ENCODE data around the gene VPS45.
"Not testable (repeated sequence)": the region's sequence is repeated elsewhere in the genome, so short reads cannot be mapped to it uniquely, and the experiment has no call there.

The VPS45 gene

DNA sequence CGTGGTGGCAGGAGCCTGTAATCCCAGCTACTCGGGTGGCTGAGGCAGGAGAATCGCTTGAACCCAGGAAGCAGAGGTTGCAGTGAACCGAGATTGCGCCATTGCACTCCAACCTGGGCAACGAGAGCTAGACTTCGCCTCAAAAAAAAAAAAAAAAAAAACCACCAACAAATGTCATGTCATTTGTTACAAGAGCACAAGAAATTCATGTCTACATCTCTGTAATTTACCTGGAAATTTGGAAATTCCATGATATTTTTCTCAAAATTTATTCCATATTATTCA is 16.5 kb upstream of the VPS45 start:
- Histone ChIP-seq H3K4me1 (no peaks in the 10 kb centered on the region), H3K27me3 (ENCODE audit: control insufficient read depth, insufficient read depth, low read length) (no peaks in the 10 kb centered on the region), H3K9me3 (ENCODE audit: control insufficient read depth, low read length) (no peaks in the 10 kb centered on the region), H3K79me2 (no peaks in the 10 kb centered on the region), H2AFZ (no peak overlapping the region), H3K4me2 (ENCODE audit: low read length) (no peak overlapping the region), H3K9ac (no peak overlapping the region), H3K36me3 (ENCODE audit: control insufficient read depth, insufficient read depth, low read length) (no peaks in the 10 kb centered on the region), H3K27ac (no peak overlapping the region), H3K4me3 (ENCODE audit: low read depth, low read length) (no peak overlapping the region)
- TF ChIP-seq, protein P1, sequence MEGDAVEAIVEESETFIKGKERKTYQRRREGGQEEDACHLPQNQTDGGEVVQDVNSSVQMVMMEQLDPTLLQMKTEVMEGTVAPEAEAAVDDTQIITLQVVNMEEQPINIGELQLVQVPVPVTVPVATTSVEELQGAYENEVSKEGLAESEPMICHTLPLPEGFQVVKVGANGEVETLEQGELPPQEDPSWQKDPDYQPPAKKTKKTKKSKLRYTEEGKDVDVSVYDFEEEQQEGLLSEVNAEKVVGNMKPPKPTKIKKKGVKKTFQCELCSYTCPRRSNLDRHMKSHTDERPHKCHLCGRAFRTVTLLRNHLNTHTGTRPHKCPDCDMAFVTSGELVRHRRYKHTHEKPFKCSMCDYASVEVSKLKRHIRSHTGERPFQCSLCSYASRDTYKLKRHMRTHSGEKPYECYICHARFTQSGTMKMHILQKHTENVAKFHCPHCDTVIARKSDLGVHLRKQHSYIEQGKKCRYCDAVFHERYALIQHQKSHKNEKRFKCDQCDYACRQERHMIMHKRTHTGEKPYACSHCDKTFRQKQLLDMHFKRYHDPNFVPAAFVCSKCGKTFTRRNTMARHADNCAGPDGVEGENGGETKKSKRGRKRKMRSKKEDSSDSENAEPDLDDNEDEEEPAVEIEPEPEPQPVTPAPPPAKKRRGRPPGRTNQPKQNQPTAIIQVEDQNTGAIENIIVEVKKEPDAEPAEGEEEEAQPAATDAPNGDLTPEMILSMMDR (IDR thresholded peaks at IDR 0.05) = no peak

DNA sequence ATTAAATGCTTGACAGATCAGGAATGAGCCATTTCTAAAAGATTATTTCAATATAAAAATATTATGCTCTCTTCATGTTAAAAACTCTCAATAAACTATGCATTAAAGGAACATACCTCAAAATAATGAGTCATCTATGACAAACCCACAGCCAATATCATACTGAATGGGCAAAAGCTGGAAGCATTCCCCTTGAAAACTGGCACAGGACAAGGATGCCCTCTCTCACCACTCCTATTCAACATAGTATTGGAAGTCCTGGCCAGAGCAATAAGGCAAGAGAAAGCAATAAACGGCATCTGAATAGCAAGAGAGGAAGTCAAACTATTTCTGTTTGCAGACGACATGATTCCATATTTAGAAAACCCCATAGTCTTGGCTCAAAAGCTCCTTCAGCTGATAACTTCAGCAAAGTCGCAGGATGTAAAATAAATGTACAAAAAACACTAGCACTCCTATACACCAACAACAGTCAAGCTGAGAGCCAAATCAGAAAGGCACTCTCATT is 15.6 kb upstream of the VPS45 start:
- H2AFZ ChIP-seq, H3K4me1 ChIP-seq: not testable (repeated sequence)

DNA sequence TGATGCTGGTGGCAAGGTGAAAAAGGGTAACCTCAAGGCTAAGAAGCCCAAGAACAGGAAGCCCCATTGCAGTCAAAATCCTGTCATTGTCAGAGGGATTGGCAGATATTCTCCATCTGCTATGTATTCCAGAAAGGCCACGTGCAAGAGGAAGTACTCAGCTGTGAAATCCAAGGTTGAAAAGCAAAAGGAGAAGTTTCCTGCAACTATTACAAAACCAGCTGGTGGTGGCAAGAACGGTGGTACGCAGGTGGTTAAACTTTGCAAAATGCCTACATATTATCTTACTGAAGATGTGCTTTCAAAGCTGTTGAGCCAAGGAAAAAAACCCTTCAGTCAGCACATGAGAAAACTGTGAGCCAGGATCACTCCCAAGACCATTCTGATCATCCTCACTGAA is 13.7 kb upstream of the VPS45 start:
- no peaks in the 10 kb centered on the region for H3K4me1 ChIP-seq
- H3K79me2 ChIP-seq = no peaks in the 10 kb centered on the region
- TF ChIP-seq, protein P1 (IDR thresholded peaks at IDR 0.05) = no peak
- H3K9me3 ChIP-seq (ENCODE audit: control insufficient read depth, low read length) = no peaks in the 10 kb centered on the region
- no peak overlapping the region for H3K9ac ChIP-seq
- no peak overlapping the region for H3K27ac ChIP-seq
- H3K4me2 ChIP-seq (ENCODE audit: low read length) = no peak overlapping the region
- no peaks in the 10 kb centered on the region for H3K36me3 ChIP-seq (ENCODE audit: control insufficient read depth, insufficient read depth, low read length)
- no peak overlapping the region for H2AFZ ChIP-seq
- H3K27me3 ChIP-seq (ENCODE audit: control insufficient read depth, insufficient read depth, low read length) = no peaks in the 10 kb centered on the region
- H3K4me3 ChIP-seq (ENCODE audit: low read depth, low read length) = no peak overlapping the region

More for the DNA sequence above, 15.6 kb upstream of the VPS45 start:
- H3K27me3 ChIP-seq (ENCODE audit: control insufficient read depth, insufficient read depth, low read length); H3K9ac ChIP-seq; H3K9me3 ChIP-seq (ENCODE audit: control insufficient read depth, low read length); H3K36me3 ChIP-seq (ENCODE audit: control insufficient read depth, insufficient read depth, low read length); H3K79me2 ChIP-seq; H3K27ac ChIP-seq; H3K4me3 ChIP-seq (ENCODE audit: low read depth, low read length); H3K4me2 ChIP-seq (ENCODE audit: low read length): not testable (repeated sequence)

DNA sequence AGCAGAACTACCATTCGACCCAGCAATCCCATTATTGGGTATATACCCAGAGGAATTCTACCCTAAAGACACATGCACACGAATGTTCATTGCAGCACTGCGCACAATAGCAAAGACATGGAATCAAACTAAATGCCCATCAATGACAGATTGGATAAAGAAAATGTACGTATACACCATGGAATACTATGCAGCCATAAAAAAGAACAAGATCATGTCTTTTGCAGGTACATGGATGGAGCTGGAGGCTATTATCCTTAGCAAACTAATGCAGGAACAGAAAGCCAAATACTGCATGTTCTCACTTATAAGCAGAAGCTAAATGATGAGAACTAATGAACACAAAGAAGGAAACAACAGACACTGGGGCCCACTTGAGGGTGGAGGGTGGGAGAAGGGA is 12.1 kb upstream of the VPS45 start:
- H3K27ac ChIP-seq; H3K4me1 ChIP-seq; H3K27me3 ChIP-seq (ENCODE audit: control insufficient read depth, insufficient read depth, low read length); H3K79me2 ChIP-seq; H3K4me2 ChIP-seq (ENCODE audit: low read length); H2AFZ ChIP-seq; H3K9me3 ChIP-seq (ENCODE audit: control insufficient read depth, low read length); H3K4me3 ChIP-seq (ENCODE audit: low read depth, low read length); H3K36me3 ChIP-seq (ENCODE audit: control insufficient read depth, insufficient read depth, low read length); H3K9ac ChIP-seq: not testable (repeated sequence)

DNA sequence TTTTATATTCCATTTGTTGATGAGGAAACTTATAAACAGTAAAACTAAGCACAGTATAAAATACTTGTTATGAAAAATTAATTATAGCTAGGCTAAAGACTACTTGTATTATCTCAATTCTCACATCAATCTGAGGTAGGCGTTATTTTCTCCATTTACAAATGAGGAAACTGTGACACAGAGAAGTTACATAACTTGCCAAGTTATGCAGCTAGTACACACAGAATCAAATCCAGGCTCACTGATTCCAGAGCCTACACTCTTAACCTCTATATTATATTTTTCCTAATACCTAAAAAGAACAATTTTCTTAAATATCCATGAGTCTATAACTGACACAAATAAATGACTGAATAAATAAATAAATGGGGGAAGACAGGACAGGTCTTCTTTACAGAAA is 11.2 kb upstream of the VPS45 start:
- Histone ChIP-seq H2AFZ (no peak overlapping the region), H3K4me2 (ENCODE audit: low read length) (no peak overlapping the region), H3K9me3 (ENCODE audit: control insufficient read depth, low read length) (no peaks in the 10 kb centered on the region), H3K27ac (no peak overlapping the region), H3K4me1 (no peaks in the 10 kb centered on the region), H3K36me3 (ENCODE audit: control insufficient read depth, insufficient read depth, low read length) (no peaks in the 10 kb centered on the region), H3K9ac (no peak overlapping the region), H3K27me3 (ENCODE audit: control insufficient read depth, insufficient read depth, low read length) (no peaks in the 10 kb centered on the region), H3K4me3 (ENCODE audit: low read depth, low read length) (no peak overlapping the region), H3K79me2 (no peaks in the 10 kb centered on the region)
- TF ChIP-seq, protein P1 (IDR thresholded peaks at IDR 0.05) = no peak

DNA sequence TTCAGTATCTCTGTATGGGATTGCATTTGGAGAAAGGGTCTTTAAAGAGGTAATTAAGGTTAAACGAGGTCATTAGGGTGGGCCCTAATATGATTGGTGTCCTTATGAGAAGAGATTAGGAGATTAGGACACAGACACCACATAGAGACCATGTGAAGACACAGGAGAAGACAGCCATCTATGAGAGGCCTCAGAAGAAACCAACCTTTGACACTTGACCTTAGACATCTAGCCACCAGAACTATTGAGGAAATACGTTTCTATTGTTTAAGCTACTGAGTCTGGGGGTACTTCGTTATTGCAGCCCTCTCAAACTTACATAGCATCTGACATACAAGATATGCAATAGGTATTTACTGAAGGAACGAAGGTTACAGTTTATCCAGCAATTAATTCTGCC is 7.3 kb upstream of the VPS45 start:
- Histone ChIP-seq H3K4me1 (no peaks in the 10 kb centered on the region), H3K27me3 (ENCODE audit: control insufficient read depth, insufficient read depth, low read length) (no peaks in the 10 kb centered on the region), H2AFZ (no peak overlapping the region)

More for the DNA sequence above, 7.3 kb upstream of the VPS45 start:
- Histone ChIP-seq H3K79me2 (no peaks in the 10 kb centered on the region), H3K36me3 (ENCODE audit: control insufficient read depth, insufficient read depth, low read length) (no peaks in the 10 kb centered on the region), H3K9me3 (ENCODE audit: control insufficient read depth, low read length) (no peaks in the 10 kb centered on the region), H3K9ac (no peak overlapping the region), H3K4me2 (ENCODE audit: low read length) (no peak overlapping the region), H3K27ac (no peak overlapping the region), H3K4me3 (ENCODE audit: low read depth, low read length) (no peak overlapping the region)
- TF ChIP-seq, protein P1 (IDR thresholded peaks at IDR 0.05) = no peak
